Fibroblast of lung (primary cell): ENCODE data around the gene OVCA2. TPM values are rescaled to one million over a fixed set of nuclear protein-coding genes. Genes with fewer than 3 reads are reported as not detected.
A peak's percentile ranks its signal among the peaks of the same experiment; 100 is the strongest.

ENCODE experiments used
- DNase-seq, 2 donors: peaks; one replicate each; pipeline versions ENCODE4 v3.0.0 to v3.0.0-alpha.2; 2010; ENCODE audit warnings: low read depth in 2 of 2
- H2AFZ ChIP-seq: 2 replicates; pipeline ENCODE4 v1.5.1; 2012; ENCODE audit warnings: low read length, control low read depth, inconsistent platforms
- H3K27ac ChIP-seq: 2 replicates; pipeline ENCODE4 v1.5.1; 2011; ENCODE audit warnings: low read length, control low read depth; ENCODE audit not compliant: insufficient read depth
- H3K27me3 ChIP-seq: 2 replicates; pipeline ENCODE4 v1.5.1; 2011; ENCODE audit warnings: mild to moderate bottlenecking, low read length; ENCODE audit not compliant: control insufficient read depth, insufficient read depth
- H3K36me3 ChIP-seq: 2 replicates; pipeline ENCODE4 v1.5.1; 2011; ENCODE audit warnings: low read length; ENCODE audit not compliant: control insufficient read depth, insufficient read depth
- H3K4me1 ChIP-seq: 2 replicates; pipeline ENCODE4 v1.5.1; 2011; ENCODE audit warnings: low read length; ENCODE audit not compliant: control insufficient read depth, insufficient read depth; ENCODE audit errors: extremely low read depth
- H3K4me2 ChIP-seq: 2 replicates; pipeline ENCODE4 v1.5.1; 2011; ENCODE audit warnings: low read length, control low read depth; ENCODE audit not compliant: insufficient read depth; ENCODE audit errors: extremely low read depth
- H3K4me3 ChIP-seq, 4 experiments: fragments of 200-600 bp in 1 of 4; sonication (generic) in 1 of 4; replicated peaks in 1 of 4; 2 replicates each; pipeline ENCODE4 v1.5.1; 2011 to 2016; ENCODE audit warnings: low read length in 4 of 4, low read depth in 3 of 4, mild to moderate bottlenecking in 3 of 4, control low read depth in 2 of 4, inconsistent platforms in 1 of 4, mixed read lengths in 1 of 4; ENCODE audit not compliant: insufficient read depth in 1 of 4; ENCODE audit errors: control extremely low read depth in 1 of 4
- H3K79me2 ChIP-seq: 2 replicates; pipeline ENCODE4 v1.5.1; 2012; ENCODE audit warnings: mild to moderate bottlenecking, low read length, inconsistent platforms; ENCODE audit not compliant: control insufficient read depth, insufficient read depth
- H3K9ac ChIP-seq: 2 replicates; pipeline ENCODE4 v1.5.1; 2011; ENCODE audit warnings: mild to moderate bottlenecking, low read length, control low read depth; ENCODE audit not compliant: insufficient read depth
- H3K9me3 ChIP-seq: 2 replicates; pipeline ENCODE4 v1.5.1; 2012; ENCODE audit warnings: low read depth, low read length; ENCODE audit not compliant: control insufficient read depth, insufficient read depth
- H4K20me1 ChIP-seq: 2 replicates; pipeline ENCODE4 v1.5.1; 2011; ENCODE audit warnings: low read length; ENCODE audit not compliant: control insufficient read depth, insufficient read depth; ENCODE audit errors: extremely low read depth
- CTCF ChIP-seq, 2 donors: IDR thresholded peaks in 1 of 2; conservative IDR thresholded peaks in 1 of 2; 1 replicate in 1 of 2; 2 replicates in 1 of 2; pipeline ENCODE4 v1.5.1; 2011 to 2012; ENCODE audit warnings: low read length in 2 of 2, control low read depth in 1 of 2, inconsistent platforms in 1 of 2, low read depth in 1 of 2, mild to moderate bottlenecking in 1 of 2
- EZH2 ChIP-seq: IDR thresholded peaks from 2 replicates; pipeline ENCODE4 v1.5.1; 2012; ENCODE audit warnings: low read length, control low read depth, mild to moderate bottlenecking; ENCODE audit errors: missing control alignments
- polyA plus RNA-seq, 2 donors: library from polyadenylated mRNA; depleted of rRNA in 1 of 2; stranded (reverse) in 1 of 2; unstranded in 1 of 2; fragments of >200 nt; gene quantifications; 2 replicates each; pipeline ENCODE4 v1.2.1, GENCODE V29; 2011 to 2012; ENCODE audit warnings: missing spikeins in 1 of 2
- total RNA-seq: library from RNA; depleted of rRNA; stranded (reverse); fragments of >200 nt; gene quantifications from 2 replicates; pipeline ENCODE4 v1.2.1, GENCODE V29; 2014

The OVCA2 gene
- total and polyA plus RNA-seq, 2 donors (not counting 1 experiment from before 2014, with no cell fraction given), result 27.9 to 40.6 TPM

GRCh38 chr17:2051061-2051932 is 9.5 kb downstream of the OVCA2 start:
- H3K4me2 ChIP-seq, result no peak overlapping the region
- H3K79me2 ChIP-seq, result peaks cover 12% of the 10 kb centered on the region
- H3K4me1 ChIP-seq, result peaks cover 5% of the 10 kb centered on the region
- peak overlapping the region in 1 of 4 experiments; percentile 69 for H3K4me3 ChIP-seq
- H3K27me3 ChIP-seq, result no peaks in the 10 kb centered on the region
- H2AFZ ChIP-seq, result no peak overlapping the region
- H3K27ac ChIP-seq, result no peak overlapping the region
- no peaks in the 10 kb centered on the region for H4K20me1 ChIP-seq
- peak; percentile 45 to 68 for DNase-seq
- peaks cover 1% of the 10 kb centered on the region for H3K36me3 ChIP-seq
- H3K9ac ChIP-seq, result peak overlapping the region; percentile 16
- no peaks in the 10 kb centered on the region for H3K9me3 ChIP-seq
- TF ChIP-seq EZH2 (peak; percentile 48), CTCF (conservative IDR thresholded peaks at IDR 0.05 in 1 of 2, IDR thresholded peaks at IDR 0.05 in 1 of 2; ENCODE audit: low read depth in 1 of 2, low read length in 2 of 2) (no peak)

- no peak overlapping the region for H3K27ac ChIP-seq
- no peak overlapping the region for H2AFZ ChIP-seq
- no peak for TF ChIP-seq CTCF (conservative IDR thresholded peaks at IDR 0.05 in 1 of 2, IDR thresholded peaks at IDR 0.05 in 1 of 2; ENCODE audit: low read depth in 1 of 2, low read length in 2 of 2)
- no peak for TF ChIP-seq EZH2
- H3K4me3 ChIP-seq, result no peak overlapping the region
- H3K4me2 ChIP-seq, result no peak overlapping the region
- H3K9ac ChIP-seq, result no peak overlapping the region
- peaks cover 6% of the 10 kb centered on the region for H3K36me3 ChIP-seq
- DNase-seq, result no peak
- H3K79me2 ChIP-seq, result peaks cover 19% of the 10 kb centered on the region
- H3K27me3 ChIP-seq, result no peaks in the 10 kb centered on the region
- no peaks in the 10 kb centered on the region for H3K9me3 ChIP-seq
- peaks cover 5% of the 10 kb centered on the region for H3K4me1 ChIP-seq
- no peaks in the 10 kb centered on the region for H4K20me1 ChIP-seq
These were observed 10.2 kb downstream of the OVCA2 start for GRCh38 chr17:2051933-2052559.
